ENCODE measurements around the gene CUL1.

DNA sequence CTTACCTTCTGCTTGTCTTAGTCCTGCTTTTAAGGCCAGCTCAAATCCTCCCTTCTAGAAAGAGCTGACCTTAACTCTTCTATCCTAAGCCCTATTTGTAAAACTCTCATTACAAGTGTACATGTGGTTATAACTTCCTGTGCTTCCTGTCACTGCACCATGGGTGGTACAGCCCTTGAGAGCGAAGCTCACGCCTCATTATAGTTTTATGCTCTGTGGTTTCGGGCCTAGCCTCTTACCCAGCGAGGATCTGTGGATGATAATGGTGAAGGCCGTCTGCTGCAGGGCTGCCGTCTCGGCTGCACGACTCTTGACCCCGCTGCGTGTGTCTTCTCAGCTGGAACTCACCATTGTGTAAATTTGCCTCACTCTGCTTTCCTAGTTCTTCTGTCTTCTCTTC, 74.6 kb downstream of the CUL1 start:
- no peak for TF ChIP-seq POLR2A (IDR thresholded peaks at IDR 0.05)
- TF ChIP-seq, protein P1, sequence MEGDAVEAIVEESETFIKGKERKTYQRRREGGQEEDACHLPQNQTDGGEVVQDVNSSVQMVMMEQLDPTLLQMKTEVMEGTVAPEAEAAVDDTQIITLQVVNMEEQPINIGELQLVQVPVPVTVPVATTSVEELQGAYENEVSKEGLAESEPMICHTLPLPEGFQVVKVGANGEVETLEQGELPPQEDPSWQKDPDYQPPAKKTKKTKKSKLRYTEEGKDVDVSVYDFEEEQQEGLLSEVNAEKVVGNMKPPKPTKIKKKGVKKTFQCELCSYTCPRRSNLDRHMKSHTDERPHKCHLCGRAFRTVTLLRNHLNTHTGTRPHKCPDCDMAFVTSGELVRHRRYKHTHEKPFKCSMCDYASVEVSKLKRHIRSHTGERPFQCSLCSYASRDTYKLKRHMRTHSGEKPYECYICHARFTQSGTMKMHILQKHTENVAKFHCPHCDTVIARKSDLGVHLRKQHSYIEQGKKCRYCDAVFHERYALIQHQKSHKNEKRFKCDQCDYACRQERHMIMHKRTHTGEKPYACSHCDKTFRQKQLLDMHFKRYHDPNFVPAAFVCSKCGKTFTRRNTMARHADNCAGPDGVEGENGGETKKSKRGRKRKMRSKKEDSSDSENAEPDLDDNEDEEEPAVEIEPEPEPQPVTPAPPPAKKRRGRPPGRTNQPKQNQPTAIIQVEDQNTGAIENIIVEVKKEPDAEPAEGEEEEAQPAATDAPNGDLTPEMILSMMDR (IDR thresholded peaks at IDR 0.05) = no peak
